Fibroblast of lung (primary cell): ENCODE measurements around the gene APRT. TPM values are rescaled to one million over a fixed set of nuclear protein-coding genes. Genes with fewer than 3 reads are reported as not detected.

Source experiments
- DNase-seq, 2 donors: peaks; one replicate each; pipeline versions ENCODE4 v3.0.0 to v3.0.0-alpha.2; 2010; ENCODE audit warnings: low read depth in 2 of 2
- H2AFZ ChIP-seq: 2 replicates; pipeline ENCODE4 v1.5.1; 2012; ENCODE audit warnings: low read length, control low read depth, inconsistent platforms
- H3K27ac ChIP-seq: 2 replicates; pipeline ENCODE4 v1.5.1; 2011; ENCODE audit warnings: low read length, control low read depth; ENCODE audit not compliant: insufficient read depth
- H3K27me3 ChIP-seq: 2 replicates; pipeline ENCODE4 v1.5.1; 2011; ENCODE audit warnings: mild to moderate bottlenecking, low read length; ENCODE audit not compliant: control insufficient read depth, insufficient read depth
- H3K36me3 ChIP-seq: 2 replicates; pipeline ENCODE4 v1.5.1; 2011; ENCODE audit warnings: low read length; ENCODE audit not compliant: control insufficient read depth, insufficient read depth
- H3K4me1 ChIP-seq: 2 replicates; pipeline ENCODE4 v1.5.1; 2011; ENCODE audit warnings: low read length; ENCODE audit not compliant: control insufficient read depth, insufficient read depth; ENCODE audit errors: extremely low read depth
- H3K4me2 ChIP-seq: 2 replicates; pipeline ENCODE4 v1.5.1; 2011; ENCODE audit warnings: low read length, control low read depth; ENCODE audit not compliant: insufficient read depth; ENCODE audit errors: extremely low read depth
- H3K4me3 ChIP-seq, 4 experiments: fragments of 200-600 bp in 1 of 4; sonication (generic) in 1 of 4; replicated peaks in 1 of 4; 2 replicates each; pipeline ENCODE4 v1.5.1; 2011 to 2016; ENCODE audit warnings: low read length in 4 of 4, low read depth in 3 of 4, mild to moderate bottlenecking in 3 of 4, control low read depth in 2 of 4, inconsistent platforms in 1 of 4, mixed read lengths in 1 of 4; ENCODE audit not compliant: insufficient read depth in 1 of 4; ENCODE audit errors: control extremely low read depth in 1 of 4
- H3K79me2 ChIP-seq: 2 replicates; pipeline ENCODE4 v1.5.1; 2012; ENCODE audit warnings: mild to moderate bottlenecking, low read length, inconsistent platforms; ENCODE audit not compliant: control insufficient read depth, insufficient read depth
- H3K9ac ChIP-seq: 2 replicates; pipeline ENCODE4 v1.5.1; 2011; ENCODE audit warnings: mild to moderate bottlenecking, low read length, control low read depth; ENCODE audit not compliant: insufficient read depth
- H3K9me3 ChIP-seq: 2 replicates; pipeline ENCODE4 v1.5.1; 2012; ENCODE audit warnings: low read depth, low read length; ENCODE audit not compliant: control insufficient read depth, insufficient read depth
- H4K20me1 ChIP-seq: 2 replicates; pipeline ENCODE4 v1.5.1; 2011; ENCODE audit warnings: low read length; ENCODE audit not compliant: control insufficient read depth, insufficient read depth; ENCODE audit errors: extremely low read depth
- CTCF ChIP-seq, 2 donors: IDR thresholded peaks in 1 of 2; conservative IDR thresholded peaks in 1 of 2; 1 replicate in 1 of 2; 2 replicates in 1 of 2; pipeline ENCODE4 v1.5.1; 2011 to 2012; ENCODE audit warnings: low read length in 2 of 2, control low read depth in 1 of 2, inconsistent platforms in 1 of 2, low read depth in 1 of 2, mild to moderate bottlenecking in 1 of 2
- EZH2 ChIP-seq: IDR thresholded peaks from 2 replicates; pipeline ENCODE4 v1.5.1; 2012; ENCODE audit warnings: low read length, control low read depth, mild to moderate bottlenecking; ENCODE audit errors: missing control alignments
- polyA plus RNA-seq, 2 donors: library from polyadenylated mRNA; depleted of rRNA in 1 of 2; stranded (reverse) in 1 of 2; unstranded in 1 of 2; fragments of >200 nt; gene quantifications; 2 replicates each; pipeline ENCODE4 v1.2.1, GENCODE V29; 2011 to 2012; ENCODE audit warnings: missing spikeins in 1 of 2
- total RNA-seq: library from RNA; depleted of rRNA; stranded (reverse); fragments of >200 nt; gene quantifications from 2 replicates; pipeline ENCODE4 v1.2.1, GENCODE V29; 2014

Gene APRT
- total and polyA plus RNA-seq, 2 donors (not counting 1 experiment from before 2014, with no cell fraction given): 39.2 to 95.6 TPM

- no peak overlapping the region for H3K4me2 ChIP-seq
- H3K27ac ChIP-seq: no peak overlapping the region
- no peak for DNase-seq
- no peaks in the 10 kb centered on the region for H3K79me2 ChIP-seq
- peaks cover 8% of the 10 kb centered on the region for H3K36me3 ChIP-seq
- H4K20me1 ChIP-seq: no peaks in the 10 kb centered on the region
- no peak overlapping the region for H2AFZ ChIP-seq
- H3K4me1 ChIP-seq: peaks cover 8% of the 10 kb centered on the region
- no peak for TF ChIP-seq EZH2
- TF ChIP-seq CTCF (conservative IDR thresholded peaks at IDR 0.05 in 1 of 2, IDR thresholded peaks at IDR 0.05 in 1 of 2; ENCODE audit: low read depth in 1 of 2, low read length in 2 of 2): no peak
- H3K4me3 ChIP-seq: no peak overlapping the region
- no peaks in the 10 kb centered on the region for H3K9me3 ChIP-seq
- H3K9ac ChIP-seq: no peak overlapping the region
- H3K27me3 ChIP-seq: no peaks in the 10 kb centered on the region
These were observed 9.6 kb upstream of the APRT start for GRCh38 chr16:88821168-88821850.

DNA sequence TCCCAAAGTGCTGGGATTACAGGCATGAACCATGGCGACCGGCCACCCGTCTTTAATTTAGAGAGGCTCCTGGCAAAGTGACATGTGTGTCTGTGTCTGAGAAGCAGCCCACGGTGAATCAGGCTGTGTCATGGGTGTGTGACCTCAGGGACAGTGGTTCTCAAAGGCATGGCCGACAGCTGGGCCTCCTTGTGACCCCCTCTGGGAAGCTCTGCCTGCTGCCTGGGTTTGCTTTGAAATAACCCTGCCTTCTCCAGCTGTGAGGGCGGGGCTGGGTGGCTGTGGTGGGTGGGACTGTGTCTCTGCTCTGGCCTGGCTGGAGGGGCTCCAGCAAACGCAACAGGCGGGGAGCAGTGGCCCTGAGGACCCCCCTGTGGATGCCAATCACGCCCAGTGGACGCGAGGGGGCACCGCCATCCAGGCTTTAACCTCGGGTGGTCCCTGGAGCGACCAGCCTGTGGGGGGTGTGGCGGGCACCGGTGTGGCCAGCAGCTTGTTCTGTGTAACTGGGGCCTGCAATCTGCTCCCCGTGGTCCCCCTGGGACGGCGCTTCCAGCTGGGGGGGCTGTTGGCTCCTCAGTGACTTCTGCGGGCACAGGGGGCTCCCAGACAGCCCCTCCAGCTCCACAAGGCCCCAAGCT, 8.8 kb upstream of the APRT start:
- H3K9me3 ChIP-seq: no peaks in the 10 kb centered on the region
- H3K27me3 ChIP-seq: no peaks in the 10 kb centered on the region
- no peaks in the 10 kb centered on the region for H3K79me2 ChIP-seq
- H3K27ac ChIP-seq: no peak overlapping the region
- H3K9ac ChIP-seq: no peak overlapping the region
- DNase-seq: no peak
- peaks cover 8% of the 10 kb centered on the region for H3K36me3 ChIP-seq
- H4K20me1 ChIP-seq: no peaks in the 10 kb centered on the region
- no peak overlapping the region for H3K4me3 ChIP-seq
- peaks cover 8% of the 10 kb centered on the region for H3K4me1 ChIP-seq
- no peak overlapping the region for H2AFZ ChIP-seq
- H3K4me2 ChIP-seq: no peak overlapping the region
- TF ChIP-seq CTCF (conservative IDR thresholded peaks at IDR 0.05 in 1 of 2, IDR thresholded peaks at IDR 0.05 in 1 of 2; ENCODE audit: low read depth in 1 of 2, low read length in 2 of 2) (no peak), EZH2 (no peak)

DNA sequence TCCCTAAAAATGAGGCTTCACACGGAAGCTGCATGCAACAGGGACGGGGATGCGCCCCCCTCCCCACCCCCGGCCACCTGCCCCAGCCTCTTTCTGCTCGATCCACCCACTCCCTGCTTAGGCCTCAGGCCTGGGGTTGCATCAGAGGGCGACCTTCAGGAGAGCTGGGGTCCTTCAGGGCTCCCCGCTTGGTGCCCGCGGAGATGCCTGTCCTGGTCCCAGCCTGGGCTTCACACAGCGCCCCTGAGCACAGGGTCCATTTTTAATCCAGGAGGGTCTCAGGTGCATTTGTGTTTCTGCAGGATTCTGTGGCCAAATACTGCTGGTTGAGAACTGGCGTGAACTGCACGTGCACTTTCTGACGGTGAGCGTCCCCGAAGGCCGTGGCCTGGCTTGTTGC, 7.4 kb upstream of the APRT start:
- H3K4me1 ChIP-seq: peaks cover 8% of the 10 kb centered on the region
- DNase-seq: no peak
- H3K9ac ChIP-seq: no peak overlapping the region
- no peak overlapping the region for H2AFZ ChIP-seq
- no peaks in the 10 kb centered on the region for H4K20me1 ChIP-seq
- no peaks in the 10 kb centered on the region for H3K79me2 ChIP-seq
- no peak overlapping the region for H3K4me2 ChIP-seq
- H3K27ac ChIP-seq: no peak overlapping the region
- TF ChIP-seq EZH2 (no peak), CTCF (conservative IDR thresholded peaks at IDR 0.05 in 1 of 2, IDR thresholded peaks at IDR 0.05 in 1 of 2; ENCODE audit: low read depth in 1 of 2, low read length in 2 of 2) (no peak)
- H3K27me3 ChIP-seq: no peaks in the 10 kb centered on the region
- no peaks in the 10 kb centered on the region for H3K9me3 ChIP-seq
- H3K36me3 ChIP-seq: peaks cover 8% of the 10 kb centered on the region
- no peak overlapping the region for H3K4me3 ChIP-seq
